LNCaP clone FGC (cell line): ENCODE measurements around the gene PTPN5.

Experiments
- DNase-seq: peaks from one replicate; pipeline ENCODE4 v3.0.0-alpha.2; 2011; ENCODE audit warnings: low read depth
- H3K4me3 ChIP-seq: 2 replicates; pipeline ENCODE4 v1.5.1; 2011; ENCODE audit warnings: mild to moderate bottlenecking, low read depth, low read length, control low read depth
- TF ChIP-seq, protein P1 (sequence below): IDR thresholded peaks from 2 replicates; pipeline ENCODE4 v1.5.1; 2012; ENCODE audit warnings: mild to moderate bottlenecking; ENCODE audit not compliant: control insufficient read depth, insufficient read depth; ENCODE audit errors: extremely low read depth

The PTPN5 gene

DNA sequence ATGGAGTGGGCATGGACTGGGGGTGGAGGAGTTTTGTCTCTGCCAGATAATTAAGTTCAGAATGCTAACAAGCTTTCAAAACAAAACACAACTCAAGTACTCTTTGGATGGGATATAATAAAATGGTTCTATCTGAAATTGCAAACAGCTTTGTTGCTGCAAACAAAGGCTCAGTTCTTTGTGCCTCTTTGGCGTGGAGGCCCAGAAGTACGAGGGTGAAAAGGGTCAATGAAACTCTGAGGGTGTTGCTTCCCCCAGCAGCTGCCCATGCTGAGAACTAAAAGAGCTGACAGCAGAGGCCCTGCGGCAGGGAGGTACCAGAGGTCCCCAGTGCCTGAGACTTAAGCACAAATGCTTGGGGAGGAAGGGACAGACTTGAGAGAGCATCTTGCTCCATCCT is 39.1 kb downstream of the PTPN5 start:
- no peak for DNase-seq
- TF ChIP-seq, protein P1, sequence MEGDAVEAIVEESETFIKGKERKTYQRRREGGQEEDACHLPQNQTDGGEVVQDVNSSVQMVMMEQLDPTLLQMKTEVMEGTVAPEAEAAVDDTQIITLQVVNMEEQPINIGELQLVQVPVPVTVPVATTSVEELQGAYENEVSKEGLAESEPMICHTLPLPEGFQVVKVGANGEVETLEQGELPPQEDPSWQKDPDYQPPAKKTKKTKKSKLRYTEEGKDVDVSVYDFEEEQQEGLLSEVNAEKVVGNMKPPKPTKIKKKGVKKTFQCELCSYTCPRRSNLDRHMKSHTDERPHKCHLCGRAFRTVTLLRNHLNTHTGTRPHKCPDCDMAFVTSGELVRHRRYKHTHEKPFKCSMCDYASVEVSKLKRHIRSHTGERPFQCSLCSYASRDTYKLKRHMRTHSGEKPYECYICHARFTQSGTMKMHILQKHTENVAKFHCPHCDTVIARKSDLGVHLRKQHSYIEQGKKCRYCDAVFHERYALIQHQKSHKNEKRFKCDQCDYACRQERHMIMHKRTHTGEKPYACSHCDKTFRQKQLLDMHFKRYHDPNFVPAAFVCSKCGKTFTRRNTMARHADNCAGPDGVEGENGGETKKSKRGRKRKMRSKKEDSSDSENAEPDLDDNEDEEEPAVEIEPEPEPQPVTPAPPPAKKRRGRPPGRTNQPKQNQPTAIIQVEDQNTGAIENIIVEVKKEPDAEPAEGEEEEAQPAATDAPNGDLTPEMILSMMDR = no peak
- H3K4me3 ChIP-seq = no peak overlapping the region

DNA sequence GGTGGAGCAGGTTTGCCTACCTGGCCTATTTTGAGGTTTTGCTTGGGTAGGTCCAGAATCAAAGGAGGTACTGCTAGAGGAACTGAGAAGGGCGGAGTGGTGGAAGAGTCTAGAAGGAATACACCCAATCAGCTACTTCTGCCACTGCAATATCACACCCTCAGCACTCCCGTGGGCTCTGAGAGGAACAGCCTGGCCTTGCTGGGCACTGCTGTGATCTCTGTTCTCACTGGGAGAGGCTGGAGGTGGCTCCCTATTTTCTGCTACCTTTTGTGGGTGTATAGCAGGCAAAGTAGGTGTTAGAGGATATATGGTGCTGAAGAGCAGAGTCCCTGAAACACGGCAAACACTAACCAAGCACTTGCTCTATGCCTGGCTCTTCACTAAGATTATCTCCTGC is 40.7 kb downstream of the PTPN5 start:
- no peak for DNase-seq
- TF ChIP-seq, protein P1 = no peak
- no peak overlapping the region for H3K4me3 ChIP-seq

DNA sequence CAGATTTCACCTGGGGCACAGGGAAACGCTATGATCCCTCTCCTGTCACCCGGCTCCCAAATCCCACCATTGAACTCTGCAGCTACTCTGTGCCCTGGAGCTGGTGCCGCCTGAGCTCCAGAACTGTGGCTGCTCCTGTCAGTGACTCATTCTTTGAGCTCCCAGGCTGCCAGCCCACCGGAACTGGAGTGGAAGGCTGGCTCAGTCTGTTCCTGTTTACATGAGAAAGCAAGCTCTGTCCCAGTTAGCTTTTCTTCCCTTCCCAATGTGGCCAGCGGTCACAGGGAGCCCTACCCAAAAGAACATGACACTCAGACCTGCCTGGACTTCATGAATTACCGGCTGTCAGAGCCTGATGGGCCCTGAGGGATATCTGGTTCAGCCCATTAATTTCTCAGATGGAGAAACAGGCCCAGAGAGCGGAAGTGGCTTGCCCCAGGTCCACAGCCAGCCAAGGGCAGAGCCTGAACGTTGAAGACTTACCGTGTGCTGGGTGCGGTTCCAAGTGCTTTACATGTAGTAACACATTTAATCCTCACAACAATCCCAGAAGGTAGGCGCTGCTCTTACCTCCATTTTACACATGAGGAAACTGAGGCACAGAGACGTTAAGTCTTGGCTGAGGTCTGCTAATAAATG is 41.8 kb downstream of the PTPN5 start:
- H3K4me3 ChIP-seq = no peak overlapping the region
- no peak for DNase-seq
- TF ChIP-seq, protein P1 = no peak

DNA sequence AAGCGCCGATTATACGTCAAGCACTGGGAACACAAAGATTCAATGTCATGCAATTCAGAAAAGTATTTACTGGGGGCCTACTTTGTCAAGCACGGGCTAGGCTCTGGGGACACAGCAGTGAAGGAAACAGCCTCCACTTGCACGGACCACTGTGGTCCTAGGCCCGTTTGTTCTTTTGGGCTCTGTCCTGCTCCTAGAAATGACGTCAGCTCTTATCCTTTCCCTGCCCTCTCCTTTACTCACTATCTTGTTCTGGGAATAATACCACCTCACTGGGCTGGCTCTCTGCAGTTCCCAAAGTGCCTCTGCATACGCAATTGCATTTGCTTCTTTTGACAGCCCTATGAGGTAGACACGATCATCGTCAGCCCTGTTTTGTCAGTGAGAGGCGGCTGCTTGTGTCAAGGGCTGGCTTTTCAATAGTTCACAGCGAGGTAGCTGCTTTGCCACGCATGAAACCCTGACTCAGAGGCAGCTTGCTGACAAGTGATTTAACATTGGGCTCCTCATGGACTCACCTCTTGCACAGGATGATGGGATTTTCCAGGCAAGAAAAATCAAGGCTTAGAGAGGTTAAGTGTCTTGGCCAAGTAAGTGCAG is 42.7 kb downstream of the PTPN5 start:
- H3K4me3 ChIP-seq = no peak overlapping the region
- TF ChIP-seq, protein P1 = no peak
- no peak for DNase-seq

DNA sequence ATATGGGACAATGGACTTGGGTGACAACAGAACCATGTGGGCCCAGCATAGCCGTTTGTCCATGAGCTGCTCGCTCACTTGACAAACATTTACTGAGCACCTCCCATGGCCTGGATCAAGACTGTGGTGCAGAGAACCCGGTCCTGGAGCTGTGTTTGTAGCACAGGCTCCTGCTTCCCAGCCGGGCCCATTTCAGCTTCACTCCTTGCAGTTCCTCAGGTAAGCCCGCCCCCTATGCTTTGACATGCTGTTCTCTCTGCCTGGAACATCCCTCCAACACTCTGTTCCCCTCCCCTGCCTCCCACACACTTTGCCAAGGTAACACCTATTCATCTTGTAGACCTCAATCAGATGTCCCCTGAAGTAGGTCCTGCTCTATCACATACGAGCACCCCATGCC is 46.3 kb downstream of the PTPN5 start:
- no peak overlapping the region for H3K4me3 ChIP-seq
- DNase-seq = no peak
- TF ChIP-seq, protein P1 = no peak

DNA sequence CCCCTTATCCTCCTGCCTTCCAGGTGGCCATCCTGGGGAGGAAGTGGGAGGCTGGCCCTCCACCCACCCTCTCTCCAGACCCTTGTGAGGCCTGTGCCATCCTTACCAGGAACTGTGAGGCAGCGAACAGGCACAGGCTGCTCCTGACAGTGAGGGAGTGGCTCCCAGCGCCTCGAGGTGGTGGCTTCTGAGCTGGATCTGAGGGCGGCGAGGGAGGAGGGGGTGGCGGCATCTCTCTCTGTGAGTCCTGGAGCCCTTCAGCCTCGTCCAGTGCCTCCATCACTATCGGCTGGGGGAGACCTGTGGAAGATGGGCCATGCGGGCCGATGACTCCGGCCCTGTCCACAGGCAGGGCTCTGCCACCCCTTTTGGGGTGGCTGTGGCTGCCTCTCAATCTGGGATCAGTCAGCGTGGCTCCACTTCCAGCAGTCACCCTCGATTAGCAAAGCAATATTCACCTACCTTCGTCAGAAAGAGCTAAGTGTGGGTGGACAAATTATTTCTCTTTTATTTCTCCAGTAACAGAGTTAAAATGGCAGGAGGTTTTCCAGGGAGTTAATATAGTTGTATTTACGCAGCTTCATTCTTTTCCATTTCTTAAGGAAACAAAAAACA is 47.6 kb downstream of the PTPN5 start:
- no peak for DNase-seq
- TF ChIP-seq, protein P1 = no peak
- no peak overlapping the region for H3K4me3 ChIP-seq

DNA sequence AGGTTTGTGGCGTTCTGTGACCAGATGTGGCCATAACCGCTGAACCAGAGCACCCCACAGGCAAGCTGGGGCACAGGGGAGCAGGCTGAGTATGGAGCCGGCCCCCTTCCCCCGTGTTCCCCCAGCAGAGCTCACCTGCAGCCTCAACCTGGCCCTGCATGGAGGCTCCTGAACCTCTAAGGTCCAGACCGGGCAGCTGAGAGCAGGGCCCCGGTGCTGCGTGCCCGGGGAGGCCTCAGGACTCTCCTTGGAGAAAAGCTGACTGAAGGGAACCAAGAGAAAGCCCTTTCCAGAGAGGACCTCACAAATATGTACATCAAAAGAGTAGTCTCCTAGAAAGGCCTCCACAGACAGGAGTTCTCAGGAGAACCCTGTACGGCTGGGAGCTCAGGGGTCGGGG is 48.2 kb downstream of the PTPN5 start:
- no peak overlapping the region for H3K4me3 ChIP-seq
- TF ChIP-seq, protein P1 = no peak

More for the DNA sequence above, 48.2 kb downstream of the PTPN5 start:
- DNase-seq = no peak
